Peyer's patch (tissue), 4 donors: Measurements from ENCODE around the gene GABRG3. TPM values are rescaled to one million over a fixed set of nuclear protein-coding genes. Genes with fewer than 3 reads are reported as not detected.

Experiments
- DNase-seq, 3 donors: peaks; one replicate each; pipeline ENCODE4 v3.0.0-alpha.2; 2017 to 2019
- H3K27ac ChIP-seq, 4 donors: fragments of 200-600 bp; sonication (generic); one replicate each; pipeline ENCODE4 v1.5.1; 2016 to 2019
- H3K27me3 ChIP-seq, 2 donors: fragments of 200-600 bp; sonication (generic); one replicate each; pipeline ENCODE4 v1.5.1; 2019
- H3K36me3 ChIP-seq, 3 donors: fragments of 200-600 bp; sonication (generic); one replicate each; pipeline ENCODE4 v1.5.1; 2016 to 2019
- H3K4me1 ChIP-seq, 4 donors: fragments of 200-600 bp; sonication (generic); one replicate each; pipeline ENCODE4 v1.5.1; 2016 to 2019
- H3K4me3 ChIP-seq, 4 donors: fragments of 200-600 bp; sonication (generic); 1 replicate in 3 of 4; 2 replicates in 1 of 4; pipeline ENCODE4 v1.5.1; 2016 to 2019; ENCODE audit warnings: mild to moderate bottlenecking in 1 of 4
- H3K9me3 ChIP-seq, 4 donors: fragments of 200-600 bp; sonication (generic); one replicate each; pipeline ENCODE4 v1.5.1; 2016 to 2019; ENCODE audit warnings: mild to moderate bottlenecking in 1 of 4
- POLR2A ChIP-seq, 2 donors: fragments of 450-650 bp; IDR thresholded peaks; one replicate each; pipeline ENCODE4 v1.5.1; 2017; ENCODE audit warnings: antibody characterized with exemption in 2 of 2, mild to moderate bottlenecking in 2 of 2, moderate library complexity in 2 of 2
- total RNA-seq, 4 donors: library from RNA; depleted of rRNA; stranded (reverse); fragments of >200 nt; gene quantifications; one replicate each; pipeline ENCODE4 v1.1.0, GENCODE V29; 2016
- TF ChIP-seq, protein P1 (sequence below), 6 experiments: fragments of 450-650 bp in 4 of 6; fragments of 200-600 bp in 2 of 6; sonication (generic) in 1 of 6; IDR thresholded peaks; one replicate each; pipeline ENCODE4 v1.5.1; 2017 to 2019; ENCODE audit warnings: antibody characterized with exemption in 6 of 6, mild to moderate bottlenecking in 3 of 6, moderate library complexity in 1 of 6

The GABRG3 gene
- total RNA-seq, 4 donors from 2014 or later = not detected

DNA sequence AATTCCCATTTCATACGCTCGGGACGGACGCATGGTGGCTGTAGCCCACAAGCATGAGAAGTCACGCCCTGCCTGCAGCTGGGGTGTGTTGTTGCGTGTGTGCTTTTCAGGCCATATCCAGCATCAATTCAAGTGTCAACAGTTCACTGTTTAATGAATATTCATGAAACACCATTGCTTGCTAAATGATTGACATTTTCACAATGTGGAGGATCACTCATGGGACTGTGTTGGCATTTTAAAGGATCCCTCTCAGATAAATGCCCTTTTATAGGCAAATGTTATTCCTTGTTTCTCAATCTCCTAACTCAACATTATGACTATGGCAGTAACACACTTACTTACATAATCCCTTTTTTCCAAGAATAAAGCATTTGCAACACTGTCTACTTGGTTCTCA is 511.3 kb downstream of the GABRG3 start:
- no peaks in the 10 kb centered on the region for H3K36me3 ChIP-seq
- TF ChIP-seq POLR2A (IDR thresholded peaks at IDR 0.05) = no peak
- TF ChIP-seq, protein P1, sequence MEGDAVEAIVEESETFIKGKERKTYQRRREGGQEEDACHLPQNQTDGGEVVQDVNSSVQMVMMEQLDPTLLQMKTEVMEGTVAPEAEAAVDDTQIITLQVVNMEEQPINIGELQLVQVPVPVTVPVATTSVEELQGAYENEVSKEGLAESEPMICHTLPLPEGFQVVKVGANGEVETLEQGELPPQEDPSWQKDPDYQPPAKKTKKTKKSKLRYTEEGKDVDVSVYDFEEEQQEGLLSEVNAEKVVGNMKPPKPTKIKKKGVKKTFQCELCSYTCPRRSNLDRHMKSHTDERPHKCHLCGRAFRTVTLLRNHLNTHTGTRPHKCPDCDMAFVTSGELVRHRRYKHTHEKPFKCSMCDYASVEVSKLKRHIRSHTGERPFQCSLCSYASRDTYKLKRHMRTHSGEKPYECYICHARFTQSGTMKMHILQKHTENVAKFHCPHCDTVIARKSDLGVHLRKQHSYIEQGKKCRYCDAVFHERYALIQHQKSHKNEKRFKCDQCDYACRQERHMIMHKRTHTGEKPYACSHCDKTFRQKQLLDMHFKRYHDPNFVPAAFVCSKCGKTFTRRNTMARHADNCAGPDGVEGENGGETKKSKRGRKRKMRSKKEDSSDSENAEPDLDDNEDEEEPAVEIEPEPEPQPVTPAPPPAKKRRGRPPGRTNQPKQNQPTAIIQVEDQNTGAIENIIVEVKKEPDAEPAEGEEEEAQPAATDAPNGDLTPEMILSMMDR (IDR thresholded peaks at IDR 0.05) = no peak
- no peak for DNase-seq
- no peak overlapping the region for H3K27ac ChIP-seq
- no peaks in the 10 kb centered on the region for H3K9me3 ChIP-seq
- H3K4me1 ChIP-seq = no peaks in the 10 kb centered on the region
- H3K27me3 ChIP-seq = no peaks in the 10 kb centered on the region
- no peak overlapping the region for H3K4me3 ChIP-seq

DNA sequence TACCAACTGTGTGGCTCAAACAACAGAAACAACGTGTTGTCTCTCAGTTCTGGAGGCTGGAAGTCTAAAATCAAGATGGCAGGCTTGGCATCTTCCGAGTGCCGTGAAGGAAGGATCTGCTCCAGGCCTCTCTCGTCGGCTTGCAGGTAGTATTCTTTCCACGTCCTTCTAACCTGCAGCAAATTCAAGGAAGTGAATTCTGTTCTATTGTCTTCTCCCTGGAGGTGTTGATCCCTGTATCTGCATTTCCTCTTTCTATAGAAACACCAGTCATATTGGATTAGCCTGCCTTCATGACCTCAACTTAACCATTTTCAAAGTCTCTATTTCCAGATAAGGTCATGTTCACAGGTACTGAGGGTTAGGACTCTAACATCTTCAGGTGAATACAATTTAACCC is 512.1 kb downstream of the GABRG3 start:
- no peaks in the 10 kb centered on the region for H3K4me1 ChIP-seq
- no peaks in the 10 kb centered on the region for H3K27me3 ChIP-seq
- H3K9me3 ChIP-seq = no peaks in the 10 kb centered on the region
- no peak for DNase-seq
- no peaks in the 10 kb centered on the region for H3K36me3 ChIP-seq
- H3K27ac ChIP-seq = no peak overlapping the region
- no peak overlapping the region for H3K4me3 ChIP-seq
- TF ChIP-seq, protein P1 (IDR thresholded peaks at IDR 0.05) = no peak
- no peak for TF ChIP-seq POLR2A (IDR thresholded peaks at IDR 0.05)

DNA sequence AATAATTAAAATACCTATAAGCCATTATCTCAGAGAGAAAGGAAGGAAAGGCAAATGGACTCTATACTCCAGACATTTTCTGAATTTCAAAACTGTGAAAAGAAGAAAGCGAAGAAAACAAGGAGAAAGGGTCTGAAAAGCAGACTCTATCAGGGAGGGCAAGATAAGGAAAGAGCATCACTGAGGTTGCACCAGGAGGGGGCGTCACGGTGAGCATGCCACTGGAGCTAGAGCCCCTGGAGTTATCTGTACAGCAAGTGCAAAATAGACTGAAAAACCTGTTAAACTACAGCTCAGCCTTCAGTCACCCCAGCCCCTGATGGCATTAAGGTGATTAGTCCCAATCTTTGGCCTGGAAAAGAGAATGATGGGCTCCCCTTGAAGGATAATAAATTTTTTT is 514.3 kb downstream of the GABRG3 start:
- DNase-seq = no peak
- no peaks in the 10 kb centered on the region for H3K9me3 ChIP-seq
- H3K4me3 ChIP-seq = no peak overlapping the region
- H3K4me1 ChIP-seq = no peaks in the 10 kb centered on the region
- TF ChIP-seq, protein P1 (IDR thresholded peaks at IDR 0.05) = no peak
- TF ChIP-seq POLR2A (IDR thresholded peaks at IDR 0.05) = no peak
- no peak overlapping the region for H3K27ac ChIP-seq
- no peaks in the 10 kb centered on the region for H3K36me3 ChIP-seq
- no peaks in the 10 kb centered on the region for H3K27me3 ChIP-seq

DNA sequence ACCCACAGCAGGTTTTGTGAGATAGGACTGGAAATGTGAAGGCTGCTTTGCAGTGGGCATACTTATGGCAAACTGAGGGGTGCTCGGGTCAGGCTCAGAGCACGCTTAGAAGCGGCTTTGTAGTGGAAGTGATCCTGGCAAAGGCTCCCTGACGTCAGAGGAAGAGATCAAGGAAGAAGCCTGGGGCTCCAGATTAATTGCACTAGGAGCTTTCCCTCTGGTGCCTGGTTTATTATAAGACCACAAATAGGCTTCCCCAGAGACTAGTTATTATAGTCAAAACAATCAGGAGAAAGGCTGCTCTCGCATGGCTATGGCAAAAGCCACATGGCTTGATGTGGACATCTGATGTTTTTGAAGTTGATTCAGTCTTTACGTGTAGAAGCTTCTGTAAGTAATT is 515.1 kb downstream of the GABRG3 start:
- Histone ChIP-seq H3K4me1 (no peaks in the 10 kb centered on the region), H3K27me3 (no peaks in the 10 kb centered on the region), H3K27ac (no peak overlapping the region), H3K4me3 (no peak overlapping the region), H3K9me3 (peaks cover 0 to 3% (median 0%) of the 10 kb centered on the region in 4 donors), H3K36me3 (no peaks in the 10 kb centered on the region)
- TF ChIP-seq, protein P1 (IDR thresholded peaks at IDR 0.05) = no peak
- no peak for TF ChIP-seq POLR2A (IDR thresholded peaks at IDR 0.05)
- no peak for DNase-seq

DNA sequence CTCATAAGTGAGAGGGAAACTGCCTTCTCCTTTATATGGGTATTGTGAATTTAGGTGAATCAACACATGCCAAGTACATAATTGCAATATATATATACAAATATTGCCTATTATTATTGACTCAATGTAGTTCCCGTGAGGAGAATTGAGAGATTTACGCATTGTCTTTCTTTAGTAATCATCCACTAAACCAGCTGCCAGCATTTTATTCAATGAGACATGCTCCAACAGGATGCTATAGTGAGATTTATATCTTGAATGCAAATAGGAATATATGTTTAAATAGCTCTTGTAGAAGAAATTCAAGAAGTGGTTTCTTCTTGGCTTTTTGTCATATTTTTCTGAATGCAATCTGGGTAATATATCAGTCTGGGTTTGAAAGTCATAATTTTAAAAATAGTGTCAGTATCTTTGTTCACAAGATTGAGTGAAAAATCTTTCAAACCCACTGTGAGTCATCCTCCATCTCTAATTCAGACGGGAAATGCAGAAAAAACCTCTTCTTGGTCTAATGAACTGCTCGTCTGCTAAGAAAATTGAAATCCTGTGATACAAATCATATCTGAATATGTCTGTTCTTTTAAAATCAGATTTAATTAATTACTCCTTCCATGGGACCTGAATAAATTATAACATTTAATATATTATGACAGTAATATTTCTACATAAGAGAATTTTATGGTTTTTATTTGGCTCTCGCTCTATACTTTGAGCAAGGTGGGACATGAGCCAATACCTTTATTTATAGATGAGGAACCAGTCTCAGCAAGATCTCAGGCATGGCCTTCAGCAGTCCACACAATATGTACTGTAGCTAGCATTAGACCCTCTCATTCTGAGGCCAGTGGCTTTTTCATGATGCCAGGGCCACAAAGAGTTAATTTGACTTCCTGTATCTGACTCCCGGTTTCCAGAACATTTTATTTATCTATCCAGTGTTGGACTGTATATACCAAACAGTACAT is 516.0 kb downstream of the GABRG3 start:
- no peaks in the 10 kb centered on the region for H3K36me3 ChIP-seq
- DNase-seq = no peak
- no peak for TF ChIP-seq POLR2A (IDR thresholded peaks at IDR 0.05)
- TF ChIP-seq, protein P1 (IDR thresholded peaks at IDR 0.05) = no peak
- no peak overlapping the region for H3K4me3 ChIP-seq
- no peaks in the 10 kb centered on the region for H3K27me3 ChIP-seq
- H3K4me1 ChIP-seq = no peaks in the 10 kb centered on the region
- H3K9me3 ChIP-seq = peaks cover 0 to 5% (median 0%) of the 10 kb centered on the region in 4 donors
- no peak overlapping the region for H3K27ac ChIP-seq
